K562 (cell line): ENCODE measurements around the gene SNX9. TPM values are rescaled to one million over a fixed set of nuclear protein-coding genes. Genes with fewer than 3 reads are reported as not detected.

Experiments
- CEBPG ChIP-seq, 3 experiments: fragments of 200-800 bp in 1 of 3; sonication (Bioruptor generic) in 1 of 3; sonication (generic) in 1 of 3; formaldehyde crosslinking in 1 of 3; IDR thresholded peaks in 2 of 3; conservative IDR thresholded peaks in 1 of 3; 2 replicates each; pipeline versions ENCODE4 v1.6.1 to v1.8.0; 2016 to 2022; ENCODE audit warnings: missing compliant biosample characterization in 2 of 3, missing genetic modification characterization in 2 of 3, mild to moderate bottlenecking in 1 of 3, missing genetic modification reagents in 1 of 3
- COPS2 ChIP-seq: fragments of 450-650 bp; conservative IDR thresholded peaks from 2 replicates; pipeline ENCODE4 v1.6.1; 2016; ENCODE audit warnings: mild to moderate bottlenecking, moderate library complexity
- DIDO1 ChIP-seq: fragments of 450-650 bp; IDR thresholded peaks from 2 replicates; pipeline ENCODE4 v1.6.1; 2016; ENCODE audit warnings: low read depth, missing biosample characterization, missing genetic modification characterization
- ETS1 ChIP-seq: conservative IDR thresholded peaks from 2 replicates; pipeline ENCODE4 v1.6.1; 2011; ENCODE audit warnings: low read depth, mild to moderate bottlenecking, low read length; ENCODE audit not compliant: control insufficient read depth
- FOXK1 ChIP-seq: sonication (generic); formaldehyde crosslinking; IDR thresholded peaks from 2 replicates; pipeline ENCODE4 v1.8.0; 2022; ENCODE audit warnings: missing genetic modification reagents, mild to moderate bottlenecking, borderline replicate concordance
- GABPB1 ChIP-seq: sonication (generic); formaldehyde crosslinking; IDR thresholded peaks from 2 replicates; pipeline ENCODE4 v1.8.0; 2022; ENCODE audit warnings: mild to moderate bottlenecking, missing genetic modification reagents
- GMEB1 ChIP-seq: fragments of 250-450 bp; sonication (Bioruptor Pico); IDR thresholded peaks from 2 replicates; pipeline ENCODE4 v1.4.0; 2020; ENCODE audit warnings: mild to moderate bottlenecking
- KAT8 ChIP-seq: fragments of 450-650 bp; IDR thresholded peaks from 2 replicates; pipeline ENCODE4 v1.6.1; 2016; ENCODE audit warnings: low read depth, mild to moderate bottlenecking
- LARP7 ChIP-seq: fragments of 450-650 bp; IDR thresholded peaks from 2 replicates; pipeline ENCODE4 v1.6.1; 2016
- MAFK ChIP-seq: IDR thresholded peaks from 2 replicates; pipeline ENCODE4 v1.6.1; 2011; ENCODE audit warnings: low read length, improper control_type of control experiment
- MED1 ChIP-seq: sonication (generic); formaldehyde crosslinking; IDR thresholded peaks from 2 replicates; pipeline ENCODE4 v1.8.1; 2023; ENCODE audit warnings: missing genetic modification reagents, borderline replicate concordance
- MIER1 ChIP-seq: fragments of 450-650 bp; IDR thresholded peaks from 2 replicates; pipeline ENCODE4 v1.6.1; 2016; ENCODE audit warnings: antibody characterized with exemption, mild to moderate bottlenecking, low read depth
- NFE2 ChIP-seq: IDR thresholded peaks from 2 replicates; pipeline ENCODE4 v1.6.1; 2014; ENCODE audit warnings: antibody characterized with exemption, low read depth
- PCBP2 ChIP-seq: fragments of 200-400 bp; formaldehyde crosslinking; IDR thresholded peaks from 2 replicates; pipeline ENCODE4 v1.6.1; 2018; ENCODE audit warnings: low read length, low read depth, mild to moderate bottlenecking, moderate library complexity; ENCODE audit not compliant: poor library complexity, severe bottlenecking
- PML ChIP-seq: IDR thresholded peaks from 2 replicates; pipeline ENCODE4 v1.6.1; 2012; ENCODE audit warnings: low read length, inconsistent platforms
- POU5F1 ChIP-seq: fragments of 150-350 bp; IDR thresholded peaks from 2 replicates; pipeline ENCODE4 v1.6.1; 2014; ENCODE audit warnings: borderline replicate concordance, low read length, low read depth, mild to moderate bottlenecking; ENCODE audit not compliant: partially characterized antibody
- SETDB1 ChIP-seq: IDR thresholded peaks from one replicate; pipeline ENCODE4 v1.6.1; 2012; ENCODE audit warnings: low read length, control low read depth, inconsistent platforms
- SMARCA4 ChIP-seq: fragments of 450-650 bp; IDR thresholded peaks from 2 replicates; pipeline ENCODE4 v1.6.1; 2016
- SRF ChIP-seq, 2 experiments: fragments of 250-450, 450-650 bp in 1 of 2; sonication (Bioruptor Pico) in 1 of 2; sonication (generic) in 1 of 2; formaldehyde crosslinking; IDR thresholded peaks; 2 replicates each; pipeline versions ENCODE4 v1.5.0 to v1.5.1; 2020 to 2022; ENCODE audit warnings: mild to moderate bottlenecking in 1 of 2, missing genetic modification reagents in 1 of 2
- ZNF197 ChIP-seq: fragments of 200-800 bp; sonication (Bioruptor generic); IDR thresholded peaks from 2 replicates; pipeline ENCODE4 v1.6.1; 2016; ENCODE audit warnings: low read depth, missing genetic modification characterization, missing compliant biosample characterization
- ZNF707 ChIP-seq: fragments of 250-450 bp; sonication (Bioruptor Pico); conservative IDR thresholded peaks from 2 replicates; pipeline ENCODE4 v1.8.0; 2022; ENCODE audit warnings: inconsistent platforms, mild to moderate bottlenecking, moderate library complexity
- ZNF778 ChIP-seq: fragments of 450-650 bp; formaldehyde crosslinking; IDR thresholded peaks from 2 replicates; pipeline ENCODE4 v1.4.0; 2020; ENCODE audit warnings: mild to moderate bottlenecking, moderate library complexity
- polyA plus RNA-seq, 8 experiments: library from polyadenylated mRNA; depleted of rRNA in 4 of 8; stranded (reverse) in 5 of 8; unstranded in 3 of 8; fragments of >200 nt; fragmentation: Nextera tagmentation in 2 of 8; fragmentation: Illumina TruSeq in 1 of 8; extraction: Ambion mirVana in 2 of 8; extraction: Trizol in 1 of 8; gene quantifications; 2 replicates each; pipeline versions ENCODE4 v1.2.1 to v1.2.3, GENCODE V29; 2011 to 2014; ENCODE audit warnings: inconsistent platforms in 1 of 8, missing spikeins in 1 of 8
- total RNA-seq, 7 experiments: library from RNA; depleted of rRNA in 6 of 7; stranded (reverse); fragments of >200 nt in 6 of 7; fragmentation: Illumina TruSeq in 2 of 7; extraction: Trizol in 2 of 7; gene quantifications; 2 replicates each; pipeline versions ENCODE4 v1.2.1 to v1.2.3, GENCODE V29; 2011 to 2021; ENCODE audit warnings: low replicate concordance in 1 of 7
- TF ChIP-seq, protein P1 (sequence below): fragments of 250-450 bp; sonication (Bioruptor Pico); IDR thresholded peaks from 2 replicates; pipeline ENCODE4 v1.5.0; 2021; ENCODE audit warnings: mild to moderate bottlenecking, borderline replicate concordance

SNX9 gene
- total and polyA plus RNA-seq, 9 of the 15 experiments (the other 6 are each of a cell fraction or from before 2014, with no cell fraction given): 6.0 to 81.7 (median 57.1) TPM

DNA sequence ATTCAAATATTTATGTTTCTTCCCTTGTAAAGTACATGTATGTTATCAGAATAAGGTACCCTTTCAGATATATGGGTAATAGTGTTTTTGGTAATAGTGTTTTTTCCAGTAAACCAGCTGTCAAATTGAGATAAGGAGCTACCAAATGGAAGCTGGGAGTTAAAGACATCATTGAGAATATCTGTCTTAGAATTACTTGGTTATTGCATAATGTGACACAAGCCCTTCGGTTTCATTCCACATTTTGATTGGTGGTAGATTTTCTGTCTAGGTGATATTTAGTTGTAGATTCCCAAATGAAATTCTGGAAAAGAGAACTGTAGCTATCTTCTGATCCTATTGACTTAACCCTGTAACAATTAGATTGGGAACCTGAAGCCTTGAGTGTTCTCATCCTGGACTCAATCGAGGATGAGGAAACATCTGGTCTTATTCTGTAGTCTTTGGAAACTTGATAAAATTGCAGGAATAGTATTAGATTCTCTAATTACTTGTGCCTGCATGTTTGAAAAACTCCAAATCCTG is 83.6 kb downstream of the SNX9 start (continued):
- TF ChIP-seq CEBPG (CRISPR knock-in tag; IDR thresholded peaks at IDR 0.05) (peak; percentile 95), CEBPG (tag; conservative IDR thresholded peaks at IDR 0.05 in 1 of 2, IDR thresholded peaks at IDR 0.05 in 1 of 2) (peak; percentile 82 to 98), ZNF778 (no peak), NFE2 (no peak), LARP7 (no peak), MED1 (CRISPR knock-in tag) (no peak), SETDB1 (no peak), PCBP2 (no peak), FOXK1 (no peak), ZNF197 (CRISPR knock-in tag) (0 out of 2 replicates have a peak, but pooled peaks have one; percentile 73), GMEB1 (CRISPR knock-in tag) (no peak), SRF (CRISPR knock-in tag; IDR thresholded peaks at IDR 0.05) (no peak; a peak in 1 of 4 replicates), SMARCA4 (peak; percentile 96), GABPB1 (CRISPR knock-in tag) (no peak), MIER1 (no peak), DIDO1 (no peak), PML (peak; percentile 72; the same call in 1 of the 2 replicates), POU5F1 (no peak), ETS1 (no peak), ZNF707 (CRISPR knock-in tag) (no peak), COPS2 (no peak), MAFK (no peak), KAT8 (no peak)
- TF ChIP-seq, protein P1, sequence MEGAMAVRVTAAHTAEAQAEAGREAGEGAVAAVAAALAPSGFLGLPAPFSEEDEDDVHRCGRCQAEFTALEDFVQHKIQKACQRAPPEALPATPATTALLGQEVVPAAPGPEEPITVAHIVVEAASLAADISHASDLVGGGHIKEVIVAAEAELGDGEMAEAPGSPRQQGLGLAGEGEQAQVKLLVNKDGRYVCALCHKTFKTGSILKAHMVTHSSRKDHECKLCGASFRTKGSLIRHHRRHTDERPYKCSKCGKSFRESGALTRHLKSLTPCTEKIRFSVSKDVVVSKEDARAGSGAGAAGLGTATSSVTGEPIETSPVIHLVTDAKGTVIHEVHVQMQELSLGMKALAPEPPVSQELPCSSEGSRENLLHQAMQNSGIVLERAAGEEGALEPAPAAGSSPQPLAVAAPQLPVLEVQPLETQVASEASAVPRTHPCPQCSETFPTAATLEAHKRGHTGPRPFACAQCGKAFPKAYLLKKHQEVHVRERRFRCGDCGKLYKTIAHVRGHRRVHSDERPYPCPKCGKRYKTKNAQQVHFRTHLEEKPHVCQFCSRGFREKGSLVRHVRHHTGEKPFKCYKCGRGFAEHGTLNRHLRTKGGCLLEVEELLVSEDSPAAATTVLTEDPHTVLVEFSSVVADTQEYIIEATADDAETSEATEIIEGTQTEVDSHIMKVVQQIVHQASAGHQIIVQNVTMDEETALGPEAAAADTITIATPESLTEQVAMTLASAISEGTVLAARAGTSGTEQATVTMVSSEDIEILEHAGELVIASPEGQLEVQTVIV (CRISPR knock-in tag): no peak
